Epidermal melanocyte (primary cell): ENCODE results near the gene CKAP5.

Source experiments
- DNase-seq: peaks from one replicate; pipeline ENCODE4 v3.0.0; 2011; ENCODE audit warnings: low spot score; ENCODE audit not compliant: insufficient read length

The CKAP5 gene

DNA sequence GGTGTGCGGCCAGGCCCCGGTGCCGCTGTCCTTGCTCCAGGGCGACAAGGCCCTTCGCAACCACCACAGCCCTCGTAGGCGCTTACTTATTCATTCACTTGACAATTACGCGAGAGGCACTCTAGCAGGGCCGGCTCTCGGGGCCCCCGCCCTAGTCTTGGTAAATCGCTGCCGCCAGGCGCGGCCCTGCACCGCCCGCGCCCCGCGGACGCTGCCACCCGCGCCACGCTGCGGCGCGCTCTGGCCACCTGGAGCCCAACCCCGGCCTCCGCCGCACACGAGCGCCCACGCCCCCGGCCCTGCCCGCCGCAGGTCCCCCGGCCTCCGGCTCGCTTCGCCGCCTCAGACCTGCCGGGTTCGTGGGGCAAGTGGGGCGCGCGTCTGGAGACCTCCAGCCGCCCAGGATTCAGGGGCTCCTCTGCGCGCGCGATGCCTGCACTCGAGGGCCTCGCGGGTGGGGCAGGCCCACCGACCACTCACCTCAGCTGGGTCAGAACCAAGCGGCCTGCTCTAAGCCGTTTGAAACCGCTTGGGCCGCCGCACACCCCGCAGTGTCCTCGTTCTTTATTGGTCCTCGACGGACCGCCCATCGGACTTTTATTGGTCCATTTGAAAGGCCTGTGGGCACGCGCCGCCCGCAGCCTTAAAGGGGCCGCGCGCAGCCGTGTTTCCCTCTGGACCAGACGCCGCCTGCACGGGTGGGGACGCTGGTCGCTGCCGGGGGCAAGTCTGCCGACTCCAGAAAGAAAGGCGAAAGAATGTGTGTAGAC, at the start of gene CKAP5:
TSS of gene CKAP5 (minus strand) at position 541 of the 770 bp plus-strand sequence. CDS start 25,049 bp downstream, outside the sequence.
- peak; percentile 94 for DNase-seq

GRCh38 chr11:46895821-46896220, 49.7 kb upstream of the CKAP5 start:
- no peak for DNase-seq

DNA sequence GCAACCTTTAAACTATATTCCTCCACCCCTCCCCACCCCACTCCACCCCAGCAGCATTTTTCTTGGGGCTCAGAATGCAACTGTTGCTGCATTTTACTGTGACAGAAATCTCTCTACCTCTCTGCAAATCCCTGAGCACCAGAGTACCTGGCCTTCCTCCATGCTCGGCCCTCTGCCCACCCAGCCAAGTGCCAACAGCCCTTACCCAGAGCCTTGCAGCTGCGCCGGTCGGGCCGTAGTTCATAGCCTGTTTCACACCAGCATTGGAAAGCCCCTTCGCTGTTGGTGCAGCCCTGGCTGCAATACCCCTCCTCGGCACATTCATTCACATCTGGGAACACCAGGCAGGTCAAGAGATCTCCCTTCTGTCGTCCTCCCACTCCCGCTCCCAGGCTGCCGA, 48.9 kb upstream of the CKAP5 start:
- no peak for DNase-seq

DNA sequence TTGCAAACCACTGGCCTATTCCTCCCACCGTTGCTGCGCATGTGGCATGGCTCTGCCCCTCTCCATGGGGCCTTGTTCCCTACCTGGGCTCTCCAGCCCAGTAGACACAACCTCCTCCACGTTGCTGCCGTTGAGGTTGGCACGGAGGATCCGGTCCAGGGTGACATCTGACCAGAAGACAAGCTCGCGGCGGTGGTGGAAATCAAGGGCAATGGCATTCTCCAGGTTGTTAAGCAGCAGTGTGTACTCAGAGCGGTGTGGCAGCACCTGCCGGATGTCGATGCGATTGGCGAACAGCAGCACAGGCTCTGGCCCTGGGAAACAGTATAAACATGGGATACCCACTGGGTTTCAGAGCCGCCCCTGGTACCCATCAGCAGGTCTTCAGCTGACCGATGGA, 48.4 kb upstream of the CKAP5 start:
- DNase-seq, result no peak

- DNase-seq, result no peak
Observed at GRCh38 chr11:46892838-46893237, 46.8 kb upstream of the CKAP5 start.

- DNase-seq, result no peak
Observed at GRCh38 chr11:46892109-46892508, 46.0 kb upstream of the CKAP5 start.

DNA sequence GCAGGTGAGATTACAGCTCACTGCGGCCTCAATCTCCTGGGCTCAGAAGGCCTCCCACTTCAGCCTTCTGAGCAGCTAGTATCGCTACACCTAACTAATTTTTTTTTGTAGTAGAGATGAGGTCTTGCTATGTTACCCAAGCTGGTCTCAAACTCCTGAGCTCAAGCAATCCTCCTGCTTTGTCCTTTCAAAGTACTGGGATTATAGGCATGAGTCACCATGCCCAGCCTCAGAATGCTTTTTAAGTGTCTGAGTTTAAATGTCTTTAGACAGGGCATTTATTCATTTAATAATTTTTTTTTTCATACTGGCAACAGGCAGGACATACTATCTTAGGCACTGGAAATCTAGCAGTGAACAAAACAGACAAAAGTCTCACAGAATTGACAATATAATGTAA, 44.6 kb upstream of the CKAP5 start:
- no peak for DNase-seq

GRCh38 chr11:46889689-46890475, 43.8 kb upstream of the CKAP5 start:
- peak; percentile 85 for DNase-seq

DNA sequence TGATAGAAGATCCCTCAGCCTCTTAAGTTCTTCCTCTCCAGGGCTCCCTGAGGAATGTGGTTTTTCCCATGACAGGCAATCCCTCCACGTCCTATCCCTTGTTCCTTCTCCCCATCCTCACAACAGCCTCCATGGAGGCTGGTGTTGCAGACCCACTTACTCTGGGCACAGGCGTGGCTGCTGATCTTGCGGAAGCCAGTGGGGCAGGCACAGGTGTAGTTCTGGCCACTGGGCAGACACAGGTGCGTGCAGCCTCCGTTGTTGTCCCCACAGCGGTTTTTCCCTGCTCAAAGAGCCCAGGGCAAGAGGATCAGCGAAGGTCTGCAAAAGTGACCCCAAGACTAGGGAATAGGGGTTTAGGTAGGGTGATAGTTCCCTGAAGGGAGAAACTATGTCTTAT, 43.2 kb upstream of the CKAP5 start:
- no peak for DNase-seq

GRCh38 chr11:46888636-46889035, 42.6 kb upstream of the CKAP5 start:
- no peak for DNase-seq

GRCh38 chr11:46886211-46886610, 40.1 kb upstream of the CKAP5 start:
- no peak for DNase-seq

DNA sequence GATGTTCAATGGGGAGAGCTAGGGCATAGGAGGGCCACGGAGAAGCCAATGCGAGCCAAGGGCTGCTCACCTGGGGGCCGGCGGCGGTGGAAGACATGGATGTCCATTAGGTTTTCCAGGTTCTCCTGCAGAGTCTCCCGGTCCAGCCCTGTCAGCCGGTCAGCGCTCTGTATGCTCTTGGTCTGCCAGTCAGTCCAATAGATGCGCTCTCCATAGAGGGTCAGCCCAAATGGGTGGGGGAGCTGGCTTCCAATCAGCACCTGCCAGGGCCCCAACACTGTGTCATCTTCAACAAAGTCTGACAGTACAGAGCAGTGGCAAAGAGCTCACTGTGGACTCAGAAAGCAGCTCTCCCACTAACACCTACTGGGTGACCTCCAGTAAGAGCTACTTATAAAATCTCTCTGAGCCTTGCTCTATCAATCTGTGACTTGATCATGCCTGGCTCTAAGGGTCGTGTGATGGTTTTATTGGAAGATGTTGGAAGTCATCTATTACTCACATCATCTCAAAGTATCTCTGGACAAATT, 33.0 kb upstream of the CKAP5 start:
- no peak for DNase-seq

DNA sequence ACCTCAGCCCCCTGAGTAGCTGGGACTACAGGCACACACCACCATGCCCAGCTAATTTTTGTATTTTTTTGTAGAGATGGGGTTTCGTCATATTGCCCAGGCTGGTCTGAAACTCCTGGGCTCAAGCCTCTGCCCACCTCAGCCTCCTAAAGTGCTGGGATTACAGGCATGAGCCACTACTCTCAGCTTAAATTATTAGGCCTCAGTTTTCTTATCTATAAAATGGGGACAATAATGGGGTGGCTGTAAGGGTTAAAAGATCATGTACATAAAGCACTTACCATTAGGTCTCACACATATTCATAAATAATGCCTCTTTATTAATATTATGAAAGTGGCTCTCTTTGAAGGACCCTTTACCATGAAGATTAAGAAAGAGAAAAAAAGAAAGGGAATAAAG, 31.5 kb upstream of the CKAP5 start:
- DNase-seq, result no peak

DNA sequence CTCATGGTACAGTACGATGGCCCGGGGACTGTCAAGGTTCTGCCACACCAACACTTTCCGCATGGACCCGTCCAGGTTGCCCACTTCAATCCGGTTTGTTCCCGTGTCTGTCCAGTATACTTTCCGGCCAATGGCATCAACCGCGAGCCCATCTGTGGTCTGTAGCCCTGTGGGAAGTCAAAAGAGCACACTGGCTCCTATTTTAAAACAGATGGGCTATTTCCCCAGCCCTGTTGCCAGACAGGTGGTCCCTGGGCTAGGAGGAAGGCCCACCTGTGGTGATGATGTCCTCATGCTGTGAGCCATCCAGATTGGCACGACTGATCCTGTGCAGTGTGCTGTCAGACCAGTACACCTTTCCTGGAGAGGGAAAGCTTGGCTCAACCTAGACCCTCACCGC, 30.4 kb upstream of the CKAP5 start:
- DNase-seq, result no peak

- no peak for DNase-seq
Observed at GRCh38 chr11:46874586-46874985, 28.5 kb upstream of the CKAP5 start.

DNA sequence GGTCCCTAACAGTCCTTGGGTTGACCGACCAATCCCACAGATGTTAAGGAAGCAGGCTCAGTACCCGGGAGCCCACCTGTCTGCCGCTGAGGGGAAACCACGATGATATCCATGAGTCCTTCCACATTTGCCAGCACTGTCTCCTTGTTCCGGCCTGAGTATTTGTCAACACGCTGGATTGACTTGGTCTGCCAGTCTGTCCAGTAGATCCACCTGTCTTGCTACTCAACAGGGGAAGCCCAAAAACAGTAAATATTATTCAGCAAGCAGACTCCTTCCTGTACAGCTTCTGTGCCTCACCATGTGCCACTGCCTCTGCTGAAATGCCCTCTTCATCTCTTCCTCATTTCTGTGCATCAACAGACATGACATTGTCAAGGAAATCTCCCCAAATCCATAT, 22.8 kb upstream of the CKAP5 start:
- DNase-seq, result no peak

- DNase-seq, result no peak
Observed at GRCh38 chr11:46865340-46865739, 19.3 kb upstream of the CKAP5 start.

DNA sequence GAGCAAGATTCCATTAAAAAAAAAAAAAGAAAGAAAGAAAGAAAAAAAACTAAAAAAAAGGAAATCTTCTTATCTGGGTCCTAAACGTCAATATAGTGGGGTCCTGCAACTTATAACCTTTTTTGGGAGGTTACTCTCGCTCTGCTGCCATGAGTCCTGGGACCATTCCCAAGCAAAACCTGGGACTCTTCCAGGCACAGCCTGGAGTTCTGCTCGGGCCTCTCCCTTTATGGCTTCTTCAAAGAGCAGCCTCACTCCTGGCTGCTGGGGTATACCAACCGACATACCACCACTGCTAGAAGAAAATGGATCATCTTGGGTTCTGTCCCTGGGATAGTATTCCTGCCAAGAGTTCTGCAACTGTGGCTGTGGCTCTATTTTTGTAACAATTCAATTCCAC, 14.1 kb upstream of the CKAP5 start:
- DNase-seq, result no peak

GRCh38 chr11:46858920-46859546, 13.0 kb upstream of the CKAP5 start:
- DNase-seq, result no peak

DNA sequence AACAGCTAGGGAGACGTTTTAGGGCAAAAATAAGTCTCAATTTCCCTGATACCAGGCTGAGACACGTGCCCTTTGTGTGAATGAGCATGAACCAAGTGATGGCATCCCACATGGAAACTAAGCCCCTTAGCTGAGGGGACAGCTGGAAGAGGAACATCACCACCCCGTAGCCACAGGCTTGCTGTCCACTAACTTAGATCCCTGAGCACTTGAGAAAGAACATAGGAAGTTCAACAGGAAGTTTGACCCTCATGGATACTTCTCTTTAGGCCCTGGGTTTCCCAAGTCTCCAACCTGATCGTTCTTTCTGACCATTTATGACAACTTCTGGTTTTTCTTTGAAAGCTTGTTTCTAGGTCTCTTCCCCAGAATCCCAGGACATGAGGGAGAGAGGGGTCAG, 11.6 kb upstream of the CKAP5 start:
- no peak for DNase-seq

DNA sequence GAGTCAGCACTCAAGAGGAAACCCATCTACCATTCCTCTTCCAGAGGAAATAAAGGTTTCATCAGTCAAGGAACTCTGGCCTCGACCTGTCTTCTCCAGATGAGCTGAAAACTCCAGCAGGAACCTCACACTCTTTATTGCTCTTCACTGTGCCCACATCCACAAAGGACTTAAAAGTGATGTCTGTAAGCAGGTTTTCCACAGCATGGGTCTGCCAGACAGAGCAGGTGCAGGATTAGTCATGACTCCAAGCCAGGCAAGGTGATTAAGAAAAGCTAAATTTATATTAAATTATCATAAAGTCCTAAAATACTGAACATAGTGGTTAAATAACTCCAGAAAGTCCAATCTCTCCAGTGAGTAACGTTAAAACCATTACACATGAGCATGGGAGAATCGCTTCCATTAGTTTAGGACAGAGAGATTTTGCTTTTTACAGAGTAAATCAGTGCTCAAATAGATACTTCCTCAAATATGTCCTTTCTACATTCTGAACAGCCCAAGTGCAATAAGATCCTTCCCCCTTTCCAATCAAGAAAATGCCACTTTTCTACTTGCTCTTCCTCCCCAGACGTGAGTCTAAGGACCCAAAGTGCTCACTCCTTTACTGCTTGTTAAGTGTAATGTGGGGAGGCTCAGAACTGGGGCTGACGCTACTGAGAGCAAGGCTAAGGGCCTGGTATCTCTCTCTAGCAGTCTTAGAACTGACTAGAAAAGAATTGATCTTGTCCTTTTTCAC, 10.7 kb upstream of the CKAP5 start:
- DNase-seq, result no peak
